ENCODE data around the gene IGFALS.

- TF ChIP-seq CTCF (IDR thresholded peaks at IDR 0.05) (no peak), POLR2A (IDR thresholded peaks at IDR 0.05) (no peak), EP300 (IDR thresholded peaks at IDR 0.05) (no peak)
These were observed 39.4 kb upstream of the IGFALS start for GRCh38 chr16:1832838-1833454.

Measured in ovary (tissue), 3 donors.